ENCODE measurements around the gene KRT28. TPM values are rescaled to one million over a fixed set of nuclear protein-coding genes. Genes with fewer than 3 reads are reported as not detected.

The KRT28 gene
- total RNA-seq, 1 donor from 2014 or later: not detected

- Mint-ChIP-seq H3K27me3 (peaks cover 35% of the 10 kb centered on the region), H3K4me1 (no peaks in the 10 kb centered on the region), H3K27ac (peak within 1 kb of the TSS; percentile 7), H3K4me3 (no peak within 1 kb of the TSS), H3K9me3 (no peaks in the 10 kb centered on the region), H3K36me3 (ENCODE audit: low read depth) (no peaks in the 10 kb centered on the region)
- intact Hi-C loops (cut with micrococcal nuclease): no loop called here
- DNase-seq: no peak
Measured at GRCh38 chr17:40782450-40782849, 17.3 kb downstream of the KRT28 start, which contains the start of gene KRT27. KRT27 (minus strand) TSS chr17:40782550; CDS start chr17:40782493, 57 bp downstream.

GRCh38 chr17:40779181-40779909, 20.4 kb downstream of the KRT28 start:
- Mint-ChIP-seq H3K27ac (no peak overlapping the region), H3K9me3 (no peaks in the 10 kb centered on the region), H3K27me3 (peaks cover 51% of the 10 kb centered on the region), H3K4me3 (peak overlapping the region; percentile 15), H3K36me3 (ENCODE audit: low read depth) (no peaks in the 10 kb centered on the region), H3K4me1 (no peaks in the 10 kb centered on the region)
- intact Hi-C loops (cut with micrococcal nuclease): no loop called here
- no peak for DNase-seq

DNA sequence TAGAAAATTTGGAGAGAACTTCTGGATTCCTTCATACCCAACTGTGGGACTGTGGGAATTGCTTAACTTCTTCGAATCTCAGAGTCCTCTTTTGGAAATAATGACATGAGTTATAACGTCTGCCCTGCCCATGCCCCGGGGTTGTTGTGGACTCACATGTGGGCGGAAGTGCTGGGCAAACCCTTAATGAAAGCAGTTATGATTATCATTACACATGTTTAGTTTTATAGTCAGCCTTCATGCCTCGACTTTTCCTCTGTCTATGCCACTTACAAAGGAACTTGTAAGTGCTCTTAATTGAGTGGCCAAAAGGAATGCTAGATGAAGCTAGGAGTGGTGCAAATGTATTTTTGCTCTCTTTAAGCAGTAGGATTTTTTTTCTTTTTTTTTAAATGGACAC, 21.3 kb downstream of the KRT28 start:
- H3K4me3 Mint-ChIP-seq: no peak overlapping the region
- peaks cover 52% of the 10 kb centered on the region for H3K27me3 Mint-ChIP-seq
- H3K9me3 Mint-ChIP-seq: no peaks in the 10 kb centered on the region
- no peak for DNase-seq
- H3K36me3 Mint-ChIP-seq (ENCODE audit: low read depth): no peaks in the 10 kb centered on the region
- H3K4me1 Mint-ChIP-seq: no peaks in the 10 kb centered on the region
- H3K27ac Mint-ChIP-seq: no peak overlapping the region
- intact Hi-C loops (cut with micrococcal nuclease): no loop called here

DNA sequence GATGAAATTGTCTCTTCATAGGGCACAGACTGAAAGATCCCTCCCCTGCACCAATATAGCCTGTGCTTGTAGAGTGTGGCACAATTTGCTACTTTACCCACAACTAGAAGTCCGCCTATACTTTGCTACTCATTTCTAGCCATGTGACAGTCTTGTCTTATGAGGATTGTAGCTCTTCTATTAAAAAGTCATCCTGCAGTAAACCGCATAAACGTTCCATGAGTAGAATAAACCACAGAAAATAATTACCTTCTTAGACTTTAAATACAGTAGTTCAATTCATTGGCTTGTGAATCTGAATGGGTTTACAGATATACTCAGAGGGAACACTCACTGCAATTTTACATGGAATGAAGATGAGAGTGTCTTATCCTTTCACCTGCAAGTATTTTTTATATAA, 21.8 kb downstream of the KRT28 start:
- no peak for DNase-seq
- Mint-ChIP-seq H3K4me3 (no peak overlapping the region), H3K4me1 (no peaks in the 10 kb centered on the region), H3K36me3 (ENCODE audit: low read depth) (no peaks in the 10 kb centered on the region), H3K9me3 (no peaks in the 10 kb centered on the region), H3K27ac (no peak overlapping the region), H3K27me3 (peaks cover 50% of the 10 kb centered on the region)
- intact Hi-C loops (cut with micrococcal nuclease): no loop called here

GRCh38 chr17:40777459-40777858, 22.3 kb downstream of the KRT28 start:
- peaks cover 55% of the 10 kb centered on the region for H3K27me3 Mint-ChIP-seq
- H3K9me3 Mint-ChIP-seq: no peaks in the 10 kb centered on the region
- H3K27ac Mint-ChIP-seq: no peak overlapping the region
- DNase-seq: no peak
- H3K4me1 Mint-ChIP-seq: no peaks in the 10 kb centered on the region
- H3K36me3 Mint-ChIP-seq (ENCODE audit: low read depth): no peaks in the 10 kb centered on the region
- no peak overlapping the region for H3K4me3 Mint-ChIP-seq
- intact Hi-C loops (cut with micrococcal nuclease): no loop called here

DNA sequence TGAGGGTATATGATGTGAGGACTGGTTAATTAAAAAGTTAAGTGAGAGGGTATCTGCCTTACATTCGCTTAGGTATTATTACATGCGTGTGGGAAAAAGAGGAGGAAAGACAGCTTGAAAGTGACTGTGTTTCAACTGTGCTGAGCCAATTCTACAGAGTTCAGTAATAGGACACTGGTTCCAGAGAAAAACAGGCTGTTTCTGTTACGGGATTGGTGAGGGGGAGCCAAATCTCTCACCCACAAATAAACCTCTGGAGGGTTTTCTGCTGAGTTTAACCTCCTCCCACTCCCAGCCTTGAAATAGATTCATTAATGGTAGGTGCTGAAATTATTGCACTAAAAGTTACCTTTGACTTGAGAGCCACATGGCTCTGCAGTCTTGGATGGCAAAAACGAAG, 23.8 kb downstream of the KRT28 start:
- Mint-ChIP-seq H3K4me1 (no peaks in the 10 kb centered on the region), H3K27me3 (peaks cover 58% of the 10 kb centered on the region), H3K9me3 (no peaks in the 10 kb centered on the region), H3K4me3 (no peak overlapping the region), H3K36me3 (ENCODE audit: low read depth) (no peaks in the 10 kb centered on the region), H3K27ac (no peak overlapping the region)
- intact Hi-C loops (cut with micrococcal nuclease): no loop called here
- no peak for DNase-seq

DNA sequence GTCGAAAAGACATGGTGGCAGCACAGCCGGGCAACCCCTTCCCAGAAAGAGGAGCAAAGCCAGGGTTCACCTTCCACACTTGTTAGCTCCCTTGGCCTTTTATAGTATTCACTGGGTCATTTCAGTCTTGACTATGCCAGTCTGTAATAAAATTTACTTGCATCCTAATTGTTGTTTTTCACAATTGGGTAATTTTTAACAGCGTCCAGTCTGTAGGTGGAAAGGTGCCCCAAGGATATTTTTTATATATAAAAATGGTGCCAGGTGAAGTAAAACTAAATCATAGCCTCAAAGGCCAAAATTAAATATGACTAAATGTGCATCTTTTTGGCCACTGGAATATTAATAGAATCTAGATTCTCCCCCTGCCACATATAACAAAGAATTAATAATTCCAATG, 27.7 kb downstream of the KRT28 start, which contains the start of gene KRT26:
Gene KRT26 (minus strand): TSS at position 101 of the 400 bp plus-strand sequence. CDS start 88 bp downstream, at position 13.
- H3K27me3 Mint-ChIP-seq: peaks cover 46% of the 10 kb centered on the region
- DNase-seq: no peak
- no peaks in the 10 kb centered on the region for H3K4me1 Mint-ChIP-seq
- no peaks in the 10 kb centered on the region for H3K36me3 Mint-ChIP-seq (ENCODE audit: low read depth)
- no peak within 1 kb of the TSS for H3K27ac Mint-ChIP-seq
- no peak within 1 kb of the TSS for H3K4me3 Mint-ChIP-seq
- no peaks in the 10 kb centered on the region for H3K9me3 Mint-ChIP-seq
- intact Hi-C loops (cut with micrococcal nuclease): no loop called here

DNA sequence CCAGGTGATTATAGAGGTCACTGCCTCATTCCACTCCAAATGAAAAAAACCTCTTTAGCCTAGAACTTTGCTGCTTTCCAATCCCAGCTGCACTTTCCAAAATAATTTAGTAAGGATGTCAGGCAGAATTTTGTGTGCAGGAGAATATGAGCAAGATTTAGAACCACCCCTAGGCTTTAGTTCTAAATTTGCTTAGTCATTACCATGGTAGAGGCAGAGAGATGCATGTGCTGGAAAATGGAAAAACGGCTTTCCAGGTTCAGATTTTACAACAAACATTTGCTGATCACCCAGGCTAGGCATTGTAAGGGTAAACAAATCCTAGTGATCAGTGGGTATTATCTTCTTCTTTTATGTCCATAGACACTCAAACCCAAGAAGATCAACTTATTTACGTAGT, 34.1 kb downstream of the KRT28 start:
- intact Hi-C loops (cut with micrococcal nuclease): no loop called here
- DNase-seq: no peak

DNA sequence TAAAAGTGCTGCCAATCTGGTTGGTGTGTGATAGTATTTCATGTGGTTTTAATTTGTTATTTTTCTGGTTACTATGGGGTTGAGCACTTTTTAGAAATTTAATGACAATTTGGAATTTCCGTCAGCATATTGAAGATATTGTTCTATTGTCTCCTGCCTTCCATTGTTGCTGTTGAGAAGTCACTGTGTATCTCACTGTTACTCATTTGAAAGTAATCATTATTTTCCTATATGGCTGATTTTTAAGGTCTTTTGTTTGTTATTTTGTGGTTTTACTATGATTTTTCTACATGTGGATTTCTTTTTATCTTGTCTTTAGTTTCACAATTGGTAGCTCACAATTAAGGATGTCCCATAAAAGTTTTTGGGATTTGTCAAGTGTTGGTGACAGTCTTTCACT, 36.0 kb downstream of the KRT28 start:
- no peaks in the 10 kb centered on the region for H3K4me1 Mint-ChIP-seq
- H3K27me3 Mint-ChIP-seq: peaks cover 20% of the 10 kb centered on the region
- intact Hi-C loops (cut with micrococcal nuclease): no loop called here
- no peak for DNase-seq
- no peaks in the 10 kb centered on the region for H3K36me3 Mint-ChIP-seq (ENCODE audit: low read depth)
- no peak overlapping the region for H3K4me3 Mint-ChIP-seq
- H3K9me3 Mint-ChIP-seq: peaks cover 34% of the 10 kb centered on the region
- no peak overlapping the region for H3K27ac Mint-ChIP-seq

More for the DNA sequence above, 34.1 kb downstream of the KRT28 start:
- Mint-ChIP-seq H3K27ac (no peak overlapping the region), H3K9me3 (peaks cover 25% of the 10 kb centered on the region), H3K36me3 (ENCODE audit: low read depth) (no peaks in the 10 kb centered on the region), H3K4me3 (no peak overlapping the region), H3K4me1 (no peaks in the 10 kb centered on the region), H3K27me3 (peaks cover 26% of the 10 kb centered on the region)

- no peak overlapping the region for H3K4me3 Mint-ChIP-seq
- peaks cover 41% of the 10 kb centered on the region for H3K9me3 Mint-ChIP-seq
- no peaks in the 10 kb centered on the region for H3K36me3 Mint-ChIP-seq (ENCODE audit: low read depth)
- peaks cover 22% of the 10 kb centered on the region for H3K27me3 Mint-ChIP-seq
- no peak overlapping the region for H3K27ac Mint-ChIP-seq
- H3K4me1 Mint-ChIP-seq: no peaks in the 10 kb centered on the region
- intact Hi-C loops (cut with micrococcal nuclease): no loop called here
- no peak for DNase-seq
Measured at GRCh38 chr17:40760105-40761016, 39.4 kb downstream of the KRT28 start.

- intact Hi-C loops (cut with micrococcal nuclease): no loop called here
- Mint-ChIP-seq H3K4me3 (no peak within 1 kb of the TSS), H3K4me1 (no peaks in the 10 kb centered on the region), H3K27ac (no peak within 1 kb of the TSS), H3K36me3 (ENCODE audit: low read depth) (no peaks in the 10 kb centered on the region), H3K9me3 (peaks cover 18% of the 10 kb centered on the region), H3K27me3 (peaks cover 29% of the 10 kb centered on the region)
- DNase-seq: no peak
Measured at GRCh38 chr17:40755231-40755630, 44.5 kb downstream of the KRT28 start, which contains the start of gene KRT25. KRT25 (minus strand) TSS chr17:40755331; CDS start chr17:40755271, 60 bp downstream.

DNA sequence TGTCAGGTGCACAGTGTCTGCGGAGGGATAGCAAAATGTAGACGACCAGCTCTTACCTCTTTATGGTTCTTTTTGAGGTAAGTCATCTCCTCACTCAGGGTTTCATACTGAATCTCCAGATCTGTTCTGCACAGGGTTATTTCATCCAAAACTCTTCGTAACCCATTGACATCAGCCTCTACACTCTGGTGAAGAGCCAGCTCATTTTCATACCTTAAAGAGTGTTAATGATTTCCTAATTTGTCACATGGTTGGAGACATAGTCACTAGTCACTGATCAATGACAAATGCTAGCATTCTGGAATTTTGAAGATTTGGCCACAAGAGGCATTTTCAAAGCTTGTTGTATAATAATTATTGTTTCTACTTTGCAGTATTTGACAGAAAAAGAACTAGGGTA, 46.0 kb downstream of the KRT28 start:
- H3K4me3 Mint-ChIP-seq: no peak overlapping the region
- peaks cover 35% of the 10 kb centered on the region for H3K27me3 Mint-ChIP-seq
- intact Hi-C loops (cut with micrococcal nuclease): no loop called here
- H3K9me3 Mint-ChIP-seq: peaks cover 9% of the 10 kb centered on the region
- no peak for DNase-seq
- no peaks in the 10 kb centered on the region for H3K36me3 Mint-ChIP-seq (ENCODE audit: low read depth)
- no peaks in the 10 kb centered on the region for H3K4me1 Mint-ChIP-seq
- no peak overlapping the region for H3K27ac Mint-ChIP-seq

- Mint-ChIP-seq H3K36me3 (ENCODE audit: low read depth) (no peaks in the 10 kb centered on the region), H3K9me3 (peaks cover 4% of the 10 kb centered on the region), H3K27me3 (peaks cover 37% of the 10 kb centered on the region), H3K4me3 (no peak overlapping the region), H3K27ac (no peak overlapping the region), H3K4me1 (no peaks in the 10 kb centered on the region)
- DNase-seq: peak; percentile 41
- intact Hi-C loops (cut with micrococcal nuclease): no loop called here
Measured at GRCh38 chr17:40751065-40751464, 48.7 kb downstream of the KRT28 start.

GRCh38 chr17:40750391-40750790, 49.4 kb downstream of the KRT28 start:
- DNase-seq: no peak
- H3K9me3 Mint-ChIP-seq: peaks cover 4% of the 10 kb centered on the region
- no peaks in the 10 kb centered on the region for H3K36me3 Mint-ChIP-seq (ENCODE audit: low read depth)
- intact Hi-C loops (cut with micrococcal nuclease): no loop called here
- no peak overlapping the region for H3K27ac Mint-ChIP-seq
- H3K4me1 Mint-ChIP-seq: no peaks in the 10 kb centered on the region
- no peak overlapping the region for H3K4me3 Mint-ChIP-seq
- peaks cover 34% of the 10 kb centered on the region for H3K27me3 Mint-ChIP-seq

All from activated CD4-positive, alpha-beta T cell treated with anti-CD3 and anti-CD28 coated beads, Interleukin-2, amount 10 ng/mL, durations not matched to agents 24 days and 14 days (primary cell).